Myocyte (in vitro differentiated cells): ENCODE measurements around the gene DNAH17. TPM values are rescaled to one million over a fixed set of nuclear protein-coding genes. Genes with fewer than 3 reads are reported as not detected.
"Not testable (repeated sequence)": the region's sequence is repeated elsewhere in the genome, so short reads cannot be mapped to it uniquely, and the experiment has no call there.

Experiments used
- DNase-seq: peaks from one replicate; pipeline ENCODE4 v3.0.0-alpha.2; 2012; ENCODE audit warnings: low read depth
- total RNA-seq: library from RNA; depleted of rRNA; stranded (reverse); fragments of >200 nt; gene quantifications from 2 replicates; pipeline ENCODE4 v1.2.3, GENCODE V29; 2014

Gene DNAH17
- total RNA-seq, 1 donor from 2014 or later = not detected

GRCh38 chr17:78524870-78525510, 52.2 kb downstream of the DNAH17 start:
- DNase-seq = no peak

- no peak for DNase-seq
Observed at GRCh38 chr17:78523934-78524655, 53.1 kb downstream of the DNAH17 start.

GRCh38 chr17:78522031-78522809, 55.0 kb downstream of the DNAH17 start:
- DNase-seq = no peak

DNA sequence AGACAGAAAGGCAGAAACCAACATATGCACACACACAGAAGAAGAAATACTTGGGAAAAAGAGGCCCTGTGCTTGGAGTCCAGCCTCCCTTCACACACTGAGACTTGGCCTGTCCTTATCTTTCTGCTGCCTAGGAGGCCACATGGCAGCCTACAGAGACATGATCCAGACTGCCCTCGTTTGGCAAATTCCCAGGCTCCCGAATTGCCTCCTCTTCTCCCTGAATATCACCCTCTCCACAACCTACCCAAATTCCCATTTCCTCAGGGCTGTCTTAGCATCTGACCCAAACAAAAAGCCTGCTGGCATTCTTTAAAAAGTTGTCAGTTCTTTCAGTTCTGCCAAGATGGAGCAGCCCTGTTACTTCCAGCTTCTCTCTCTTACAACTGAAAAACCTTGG, 59.8 kb downstream of the DNAH17 start:
- no peak for DNase-seq

DNA sequence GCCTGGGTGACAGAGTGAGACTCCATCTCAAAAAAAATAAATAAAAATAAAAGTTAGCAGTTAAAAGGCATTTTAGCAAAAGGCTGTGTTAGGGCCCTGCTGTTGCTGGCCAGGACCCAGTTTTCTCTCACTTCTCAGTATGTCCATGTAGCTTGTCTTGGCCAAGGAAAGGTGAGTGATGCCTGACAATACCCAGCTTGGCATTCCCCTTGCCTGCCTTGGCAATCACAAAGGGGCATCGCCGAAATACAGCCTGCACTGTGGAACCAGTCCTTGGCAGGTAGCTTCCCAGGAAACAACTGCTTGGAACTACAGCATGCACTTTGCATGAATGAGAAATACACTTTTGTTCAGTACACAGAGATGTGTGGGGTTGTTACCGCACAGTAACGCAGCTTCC, 61.7 kb downstream of the DNAH17 start:
- no peak for DNase-seq

- DNase-seq = no peak
Observed at GRCh38 chr17:78514521-78514920, 62.7 kb downstream of the DNAH17 start.

DNA sequence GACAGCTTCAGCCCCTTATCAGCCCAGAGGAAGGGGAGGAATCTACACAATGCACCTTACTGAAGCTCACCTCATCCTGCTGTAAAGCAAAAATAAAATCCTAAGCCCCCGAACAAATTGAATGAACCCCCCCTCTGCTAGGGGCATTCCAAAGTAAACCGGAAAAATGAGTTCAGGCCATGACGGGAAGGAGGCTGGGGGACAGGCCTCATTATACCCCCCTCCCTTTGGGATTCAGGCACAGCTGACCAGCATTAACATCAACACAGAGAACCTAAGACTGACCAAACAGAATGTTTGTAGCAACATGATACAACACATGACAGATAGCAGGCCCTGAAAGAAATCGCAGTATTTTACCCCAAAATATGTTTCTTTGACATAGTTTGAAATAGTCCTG, 64.2 kb downstream of the DNAH17 start:
- DNase-seq = no peak

- no peak for DNase-seq
Observed at GRCh38 chr17:78510141-78511075, 66.8 kb downstream of the DNAH17 start.

GRCh38 chr17:78507526-78507925, 69.7 kb downstream of the DNAH17 start:
- DNase-seq = no peak

- DNase-seq = no peak
Observed at GRCh38 chr17:78506454-78507309, 70.5 kb downstream of the DNAH17 start.

DNA sequence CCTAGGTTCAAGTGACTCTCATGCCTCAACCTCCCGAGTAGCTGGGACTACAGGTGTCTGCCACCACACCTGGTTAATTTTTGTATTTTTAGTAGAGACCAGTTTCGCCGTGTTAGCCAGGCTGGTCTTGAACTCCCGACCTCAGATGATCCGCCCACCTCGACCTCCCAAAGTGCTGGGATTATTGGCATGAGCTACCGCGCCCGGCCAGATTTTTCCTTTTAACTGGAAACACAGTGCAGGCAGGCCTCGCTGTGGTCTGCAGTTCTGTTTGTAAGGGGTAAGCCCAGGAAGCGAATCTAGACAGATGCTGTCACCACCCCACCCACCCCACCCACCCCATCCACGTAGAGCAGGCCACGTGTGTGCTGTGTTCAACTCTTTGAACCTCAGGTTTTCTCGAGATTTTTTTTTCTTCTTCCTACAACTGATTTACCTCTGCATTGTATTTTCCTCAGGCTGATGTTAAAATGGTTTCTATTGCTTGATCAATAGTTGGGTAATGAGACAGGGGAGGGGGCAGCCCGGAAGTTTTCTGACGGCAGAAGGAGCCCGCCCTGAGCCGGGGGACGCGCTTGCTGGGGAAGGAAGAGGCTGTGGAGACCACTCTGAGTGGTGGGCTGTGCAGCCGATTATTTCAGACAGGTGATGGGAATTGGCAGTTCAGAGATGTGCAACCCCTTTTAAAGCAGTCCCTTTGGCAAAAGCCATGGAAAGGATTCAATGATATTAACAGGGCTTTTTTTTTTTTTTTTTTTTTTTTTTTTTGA, 72.9 kb downstream of the DNAH17 start:
- DNase-seq = no peak

GRCh38 chr17:78503388-78503787, 73.8 kb downstream of the DNAH17 start:
- DNase-seq = not testable (repeated sequence)

DNA sequence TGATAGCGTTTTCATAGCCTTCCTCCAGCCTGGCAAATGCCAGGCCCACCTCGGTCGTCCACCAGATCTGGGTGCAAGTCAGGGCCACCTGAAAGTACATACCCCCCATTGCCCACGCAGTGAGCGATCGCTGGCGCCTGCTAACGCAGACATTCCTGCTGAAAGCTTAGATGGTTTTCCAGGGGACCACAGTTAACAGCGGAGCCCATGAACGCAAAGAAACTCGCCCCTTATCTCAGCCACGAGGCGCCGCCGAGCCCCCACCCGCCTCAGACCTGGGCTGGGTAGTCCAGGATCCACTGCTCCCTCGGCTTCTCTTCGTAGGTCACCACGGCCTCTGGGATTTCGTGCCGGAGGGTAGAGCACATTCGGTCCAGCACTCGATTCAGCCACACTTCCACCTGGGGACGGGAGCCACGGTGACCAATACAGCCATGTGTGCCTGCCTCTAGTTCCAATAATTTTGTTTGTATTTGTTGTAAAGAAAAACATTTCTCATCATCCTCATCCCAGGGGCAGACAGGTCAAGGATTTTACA, 74.5 kb downstream of the DNAH17 start:
- DNase-seq = no peak

- no peak for DNase-seq
Observed at GRCh38 chr17:78501241-78502036, 75.8 kb downstream of the DNAH17 start.

GRCh38 chr17:78500806-78501205, 76.4 kb downstream of the DNAH17 start:
- DNase-seq = no peak

GRCh38 chr17:78499715-78500540, 77.3 kb downstream of the DNAH17 start:
- no peak for DNase-seq

DNA sequence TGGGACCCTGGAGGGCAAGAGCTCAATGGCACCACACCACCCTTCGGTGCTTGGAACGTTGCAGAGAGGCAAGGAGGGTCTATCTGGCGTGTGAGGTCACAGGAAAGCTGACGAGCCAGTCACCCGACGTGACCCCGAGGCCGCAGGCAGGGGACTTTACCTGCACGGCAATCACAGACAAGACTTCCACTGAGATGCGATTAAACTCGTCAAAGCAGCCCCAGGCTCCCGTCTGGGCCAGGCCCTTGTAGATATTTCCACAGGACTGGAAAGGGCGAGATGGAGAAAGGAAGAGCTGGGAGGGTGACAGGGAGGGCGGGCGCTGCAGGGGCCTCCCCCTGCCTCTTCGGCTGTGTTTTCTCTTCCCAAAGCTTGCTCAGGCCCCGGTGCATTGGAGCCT, 78.3 kb downstream of the DNAH17 start:
- no peak for DNase-seq
